ENCODE results near the gene MED12L.

- TF ChIP-seq CTCF (conservative IDR thresholded peaks at IDR 0.05) (no peak), EZH2 (IDR thresholded peaks at IDR 0.05; ENCODE audit: low read depth) (no peak)
Measured at GRCh38 chr3:151228666-151229040, 143.2 kb downstream of the MED12L start.
